Cardiac muscle cell (in vitro differentiated cells and primary cell): ENCODE data around the gene SYCE3. TPM values are rescaled to one million over a fixed set of nuclear protein-coding genes. Genes with fewer than 3 reads are reported as not detected.
A peak's percentile ranks its signal among the peaks of the same experiment; 100 is the strongest.
"Not testable (repeated sequence)": the region's sequence is repeated elsewhere in the genome, so short reads cannot be mapped to it uniquely, and the experiment has no call there.

Source experiments
- DNase-seq, 2 donors: peaks; one replicate each; pipeline versions ENCODE4 v3.0.0 to v3.0.0-alpha.2; 2010 to 2017; ENCODE audit warnings: low read depth in 1 of 2, low spot score in 1 of 2
- H3K27ac ChIP-seq: fragments of 200-600 bp; sonication (generic); 2 replicates; pipeline ENCODE4 v1.5.1; 2016
- H3K27me3 ChIP-seq: fragments of 200-600 bp; sonication (generic); 2 replicates; pipeline ENCODE4 v1.6.0; 2016; ENCODE audit warnings: control low read depth
- H3K36me3 ChIP-seq: fragments of 200-600 bp; sonication (generic); 2 replicates; pipeline ENCODE4 v1.5.1; 2016; ENCODE audit warnings: control low read depth
- H3K4me1 ChIP-seq: fragments of 200-600 bp; sonication (generic); 2 replicates; pipeline ENCODE4 v1.8.1; 2017; ENCODE audit warnings: low read depth, mild to moderate bottlenecking, mixed run types
- H3K4me3 ChIP-seq: fragments of 200-600 bp; sonication (generic); 2 replicates; pipeline ENCODE4 v1.5.1; 2016; ENCODE audit warnings: mild to moderate bottlenecking
- H3K9me3 ChIP-seq: fragments of 200-600 bp; sonication (generic); 2 replicates; pipeline ENCODE4 v1.5.1; 2017; ENCODE audit warnings: low read depth, mild to moderate bottlenecking, control low read depth
- CTCF ChIP-seq: IDR thresholded peaks from 2 replicates; pipeline ENCODE4 v1.5.1; 2012; ENCODE audit warnings: low read depth, mild to moderate bottlenecking, low read length
- polyA plus RNA-seq: library from polyadenylated mRNA; unstranded; fragments of >200 nt; fragmentation: Nextera tagmentation; extraction: Ambion mirVana; gene quantifications from 2 replicates; pipeline ENCODE4 v1.2.1, GENCODE V29; 2016
- total RNA-seq: library from RNA; depleted of rRNA; stranded (reverse); fragments of >200 nt; gene quantifications from 2 replicates; pipeline ENCODE4 v1.2.3, GENCODE V29; 2016

The SYCE3 gene
- total and polyA plus RNA-seq, 2 experiments from 2014 or later = not detected

GRCh38 chr22:50609599-50609998 is 46.9 kb upstream of the SYCE3 start:
- H3K4me1 ChIP-seq = no peaks in the 10 kb centered on the region
- no peaks in the 10 kb centered on the region for H3K36me3 ChIP-seq
- H3K27ac ChIP-seq = no peak overlapping the region
- H3K27me3 ChIP-seq = peaks cover 43% of the 10 kb centered on the region
- H3K9me3 ChIP-seq = no peaks in the 10 kb centered on the region
- TF ChIP-seq CTCF = no peak
- H3K4me3 ChIP-seq = no peak overlapping the region
- no peak for DNase-seq

- no peaks in the 10 kb centered on the region for H3K36me3 ChIP-seq
- no peak for TF ChIP-seq CTCF
- DNase-seq = no peak
- H3K27me3 ChIP-seq = peaks cover 47% of the 10 kb centered on the region
- H3K27ac ChIP-seq = no peak overlapping the region
- no peaks in the 10 kb centered on the region for H3K4me1 ChIP-seq
- no peaks in the 10 kb centered on the region for H3K9me3 ChIP-seq
- no peak overlapping the region for H3K4me3 ChIP-seq
Measured at GRCh38 chr22:50608996-50609395, 46.3 kb upstream of the SYCE3 start.

GRCh38 chr22:50608058-50608840 is 45.5 kb upstream of the SYCE3 start:
- not testable (repeated sequence) for H3K4me3 ChIP-seq, DNase-seq, H3K27ac ChIP-seq, H3K36me3 ChIP-seq, H3K4me1 ChIP-seq, H3K9me3 ChIP-seq
- peaks cover 55% of the 10 kb centered on the region for H3K27me3 ChIP-seq

GRCh38 chr22:50607659-50608020 is 44.9 kb upstream of the SYCE3 start:
- Histone ChIP-seq H3K4me3 (no peak overlapping the region), H3K9me3 (no peaks in the 10 kb centered on the region), H3K4me1 (no peaks in the 10 kb centered on the region), H3K27ac (no peak overlapping the region), H3K27me3 (peaks cover 61% of the 10 kb centered on the region), H3K36me3 (no peaks in the 10 kb centered on the region)
- no peak for DNase-seq
- TF ChIP-seq CTCF = no peak

- no peak for TF ChIP-seq CTCF
- Histone ChIP-seq H3K4me3 (no peak overlapping the region), H3K27me3 (peaks cover 66% of the 10 kb centered on the region), H3K9me3 (no peaks in the 10 kb centered on the region), H3K27ac (no peak overlapping the region), H3K4me1 (no peaks in the 10 kb centered on the region), H3K36me3 (no peaks in the 10 kb centered on the region)
- no peak for DNase-seq
Measured at GRCh38 chr22:50606946-50607658, 44.4 kb upstream of the SYCE3 start.

GRCh38 chr22:50606165-50606945 is 43.6 kb upstream of the SYCE3 start:
- DNase-seq = peak in 1 of 2 donors; percentile 52
- TF ChIP-seq CTCF = peak; percentile 50
- Histone ChIP-seq H3K27me3 (peaks cover 74% of the 10 kb centered on the region), H3K4me3 (no peak overlapping the region), H3K36me3 (no peaks in the 10 kb centered on the region), H3K27ac (no peak overlapping the region), H3K4me1 (no peaks in the 10 kb centered on the region), H3K9me3 (no peaks in the 10 kb centered on the region)
